ENCODE results near the gene POU4F2. TPM values are rescaled to one million over a fixed set of nuclear protein-coding genes. Genes with fewer than 3 reads are reported as not detected.
"Not testable (repeated sequence)": the region's sequence is repeated elsewhere in the genome, so short reads cannot be mapped to it uniquely, and the experiment has no call there.

POU4F2 gene
- total RNA-seq, 1 donor from 2014 or later: not detected

DNA sequence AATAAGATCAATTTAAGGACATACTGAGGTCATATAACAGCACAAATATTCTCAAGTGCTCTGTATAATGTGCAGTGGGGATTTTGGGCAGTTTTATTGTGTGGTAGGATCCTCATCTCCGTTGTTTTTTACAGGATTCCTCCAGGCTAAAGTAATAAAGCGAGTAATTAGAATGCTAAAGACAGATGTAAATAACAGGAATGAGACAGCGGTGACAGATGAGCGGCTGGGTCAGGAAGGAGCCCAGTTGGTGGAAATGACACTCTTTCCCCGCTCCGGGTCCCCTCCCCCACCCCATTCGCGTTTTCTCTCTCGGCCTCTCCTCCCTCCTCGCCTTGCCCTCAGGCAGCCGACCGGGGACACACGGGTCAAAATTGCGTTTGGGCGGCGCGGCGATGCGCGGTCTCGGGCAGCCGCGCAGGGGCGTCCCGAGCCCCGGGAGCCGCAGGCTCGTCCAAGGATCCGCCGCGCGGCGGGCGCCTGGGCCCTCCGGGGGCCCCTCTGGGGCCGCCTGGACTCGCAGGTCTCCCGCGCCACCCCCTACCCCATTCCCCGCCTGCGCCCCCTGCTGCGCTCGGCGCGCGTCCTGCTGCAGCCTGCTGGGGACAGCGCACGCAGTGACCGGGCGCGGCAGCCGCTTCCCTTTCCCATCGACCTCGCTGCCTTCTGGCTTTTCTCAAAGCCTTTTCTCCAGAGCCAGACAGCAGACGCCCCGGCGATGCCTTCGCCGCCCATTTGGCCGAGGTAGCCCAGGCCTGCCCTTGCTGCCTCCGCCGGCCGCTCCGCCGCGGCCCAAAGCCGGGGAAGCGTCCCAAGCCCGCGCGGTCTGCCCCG, 16.2 kb downstream of the POU4F2 start:
- ATAC-seq: peak; percentile 58

DNA sequence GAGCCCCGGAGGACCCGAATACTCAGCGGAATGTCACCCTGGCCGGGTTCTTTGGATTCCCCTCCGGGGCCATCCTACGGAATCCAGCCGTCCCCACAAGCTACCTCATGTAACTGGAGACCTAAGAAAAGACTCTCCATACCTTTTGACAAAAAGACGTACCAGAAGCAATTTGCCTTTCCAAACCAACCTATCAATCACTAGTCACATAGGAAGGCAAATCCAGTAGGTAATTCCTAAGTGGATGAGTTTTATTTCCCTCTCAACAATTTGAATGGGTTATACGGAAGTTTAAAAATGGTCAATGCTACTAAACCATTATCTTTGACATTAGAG, 16.8 kb downstream of the POU4F2 start:
- no peak for DNase-seq (ENCODE audit: low spot score)

More for the DNA sequence above, 16.2 kb downstream of the POU4F2 start:
- DNase-seq (ENCODE audit: low spot score): no peak

GRCh38 chr4:146661367-146661766, 22.7 kb downstream of the POU4F2 start:
- no peak for ATAC-seq
- DNase-seq (ENCODE audit: low spot score): no peak

More for the DNA sequence above, 16.8 kb downstream of the POU4F2 start:
- ATAC-seq: no peak

DNA sequence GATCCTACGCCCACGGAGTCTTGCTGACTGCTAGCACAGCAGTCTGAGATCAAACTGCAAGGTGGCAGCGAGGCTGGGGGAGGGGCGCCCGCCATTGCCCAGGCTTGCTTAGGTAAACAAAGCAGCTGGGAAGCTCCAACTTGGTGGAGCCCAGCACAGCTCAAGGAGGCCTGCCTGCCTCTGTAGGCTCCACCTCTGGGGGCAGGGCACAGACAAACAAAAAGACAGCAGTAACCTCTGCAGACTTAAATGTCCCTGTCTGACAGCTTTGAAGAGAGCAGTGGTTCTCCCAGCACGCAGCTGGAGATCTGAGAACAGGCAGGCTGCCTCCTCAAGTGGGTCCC, 25.2 kb downstream of the POU4F2 start:
- not testable (repeated sequence) for ATAC-seq; DNase-seq (ENCODE audit: low spot score)

DNA sequence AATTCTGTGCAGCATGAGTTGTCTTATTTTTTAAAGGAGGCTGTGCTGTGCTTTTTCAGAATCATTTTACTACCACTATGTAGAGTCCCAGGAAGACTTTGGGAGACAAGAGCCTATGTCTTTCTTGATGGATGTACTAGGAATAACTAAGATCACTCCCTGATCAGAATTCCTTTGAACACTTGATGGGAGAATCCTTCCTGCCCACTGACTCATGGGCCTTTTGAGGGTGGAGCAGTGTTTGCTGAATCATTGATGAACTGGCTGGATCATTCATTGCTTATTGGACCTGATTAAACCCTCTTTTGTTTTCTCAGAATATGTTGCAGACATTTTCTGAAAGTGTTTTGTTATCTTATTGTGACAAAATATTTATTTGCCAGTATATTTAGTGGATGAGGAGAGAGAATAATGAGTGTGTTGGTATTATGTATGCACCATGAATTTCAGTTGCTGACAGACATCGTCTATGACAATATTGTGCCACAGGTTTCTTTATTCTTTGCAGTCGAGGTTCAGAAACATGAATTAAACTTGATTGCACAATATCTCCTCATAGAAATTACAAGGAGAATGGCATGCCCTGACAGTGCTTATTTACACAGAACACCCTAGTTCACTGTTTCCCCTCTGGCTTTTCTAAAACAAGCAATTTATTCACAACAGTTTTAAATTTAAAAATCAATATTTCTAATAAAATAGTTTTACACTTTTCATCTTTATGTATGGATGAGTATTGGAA, 36.3 kb downstream of the POU4F2 start:
- no peak for ATAC-seq
- no peak for DNase-seq (ENCODE audit: low spot score)

Other genes with a start within 250 kb of the POU4F2 start
- gene SLC10A7, start 117.0 kb upstream of the POU4F2 start, total RNA-seq: 8.6 TPM

Measured in left lobe of liver (tissue), 2 donors.